ENCODE data around the gene TPRX2. TPM values are rescaled to one million over a fixed set of nuclear protein-coding genes. Genes with fewer than 3 reads are reported as not detected.

TPRX2 gene
- total and polyA plus RNA-seq, 2 of the 13 experiments (the other 11 are each of a cell fraction or from before 2014, with no cell fraction given) = not detected

DNA sequence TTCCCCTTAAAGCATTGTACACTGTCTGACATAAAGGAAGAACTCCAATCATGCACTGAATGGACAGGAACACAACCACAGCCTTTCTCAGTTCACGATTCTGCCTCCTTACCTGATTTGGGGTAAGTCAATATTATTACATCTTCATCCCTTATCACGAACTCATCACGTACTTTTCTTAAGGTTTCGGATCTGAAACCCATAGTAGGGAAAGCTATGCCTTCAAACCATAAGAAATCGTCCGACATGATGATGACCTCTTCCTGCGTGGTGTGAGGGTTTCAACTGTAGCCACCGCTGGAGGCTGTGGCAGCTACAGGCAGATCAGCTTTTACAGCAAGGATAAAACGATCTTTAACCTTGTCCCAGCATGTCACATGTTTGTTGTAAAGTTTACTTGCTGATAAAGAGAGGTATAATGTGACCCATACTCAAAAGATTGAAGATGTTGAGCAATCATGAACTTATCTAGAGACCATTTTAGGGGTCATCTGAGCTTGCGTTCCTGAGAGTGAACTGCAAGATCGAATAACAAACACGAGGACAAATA lies 27.1 kb downstream of the TPRX2 start, which contains the start of gene SULT2A1 (continued):
- TF ChIP-seq, protein P1, sequence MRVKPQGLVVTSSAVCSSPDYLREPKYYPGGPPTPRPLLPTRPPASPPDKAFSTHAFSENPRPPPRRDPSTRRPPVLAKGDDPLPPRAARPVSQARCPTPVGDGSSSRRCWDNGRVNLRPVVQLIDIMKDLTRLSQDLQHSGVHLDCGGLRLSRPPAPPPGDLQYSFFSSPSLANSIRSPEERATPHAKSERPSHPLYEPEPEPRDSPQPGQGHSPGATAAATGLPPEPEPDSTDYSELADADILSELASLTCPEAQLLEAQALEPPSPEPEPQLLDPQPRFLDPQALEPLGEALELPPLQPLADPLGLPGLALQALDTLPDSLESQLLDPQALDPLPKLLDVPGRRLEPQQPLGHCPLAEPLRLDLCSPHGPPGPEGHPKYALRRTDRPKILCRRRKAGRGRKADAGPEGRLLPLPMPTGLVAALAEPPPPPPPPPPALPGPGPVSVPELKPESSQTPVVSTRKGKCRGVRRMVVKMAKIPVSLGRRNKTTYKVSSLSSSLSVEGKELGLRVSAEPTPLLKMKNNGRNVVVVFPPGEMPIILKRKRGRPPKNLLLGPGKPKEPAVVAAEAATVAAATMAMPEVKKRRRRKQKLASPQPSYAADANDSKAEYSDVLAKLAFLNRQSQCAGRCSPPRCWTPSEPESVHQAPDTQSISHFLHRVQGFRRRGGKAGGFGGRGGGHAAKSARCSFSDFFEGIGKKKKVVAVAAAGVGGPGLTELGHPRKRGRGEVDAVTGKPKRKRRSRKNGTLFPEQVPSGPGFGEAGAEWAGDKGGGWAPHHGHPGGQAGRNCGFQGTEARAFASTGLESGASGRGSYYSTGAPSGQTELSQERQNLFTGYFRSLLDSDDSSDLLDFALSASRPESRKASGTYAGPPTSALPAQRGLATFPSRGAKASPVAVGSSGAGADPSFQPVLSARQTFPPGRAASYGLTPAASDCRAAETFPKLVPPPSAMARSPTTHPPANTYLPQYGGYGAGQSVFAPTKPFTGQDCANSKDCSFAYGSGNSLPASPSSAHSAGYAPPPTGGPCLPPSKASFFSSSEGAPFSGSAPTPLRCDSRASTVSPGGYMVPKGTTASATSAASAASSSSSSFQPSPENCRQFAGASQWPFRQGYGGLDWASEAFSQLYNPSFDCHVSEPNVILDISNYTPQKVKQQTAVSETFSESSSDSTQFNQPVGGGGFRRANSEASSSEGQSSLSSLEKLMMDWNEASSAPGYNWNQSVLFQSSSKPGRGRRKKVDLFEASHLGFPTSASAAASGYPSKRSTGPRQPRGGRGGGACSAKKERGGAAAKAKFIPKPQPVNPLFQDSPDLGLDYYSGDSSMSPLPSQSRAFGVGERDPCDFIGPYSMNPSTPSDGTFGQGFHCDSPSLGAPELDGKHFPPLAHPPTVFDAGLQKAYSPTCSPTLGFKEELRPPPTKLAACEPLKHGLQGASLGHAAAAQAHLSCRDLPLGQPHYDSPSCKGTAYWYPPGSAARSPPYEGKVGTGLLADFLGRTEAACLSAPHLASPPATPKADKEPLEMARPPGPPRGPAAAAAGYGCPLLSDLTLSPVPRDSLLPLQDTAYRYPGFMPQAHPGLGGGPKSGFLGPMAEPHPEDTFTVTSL (CRISPR knock-in tag; IDR thresholded peaks at IDR 0.05; ENCODE audit: borderline replicate concordance) = peak; percentile 59; the same call in 1 of the 2 replicates
- peak; percentile 76 for TF ChIP-seq ERF (CRISPR knock-in tag; IDR thresholded peaks at IDR 0.05)
- TF ChIP-seq ZNF614 (CRISPR knock-in tag; IDR thresholded peaks at IDR 0.05; ENCODE audit: borderline replicate concordance) = peak; percentile 66; the same call in 1 of the 2 replicates
- TF ChIP-seq NCOA2 (CRISPR knock-in tag; IDR thresholded peaks at IDR 0.05) = peak; percentile 92
- TF ChIP-seq ZBTB7B (CRISPR knock-in tag; IDR thresholded peaks at IDR 0.05) = peak; percentile 73
- TF ChIP-seq IRF2 (CRISPR knock-in tag; IDR thresholded peaks at IDR 0.05) = peak; percentile 82
- TF ChIP-seq ISL2 (CRISPR knock-in tag; IDR thresholded peaks at IDR 0.05) = peak; percentile 93
- no peak for TF ChIP-seq ZNF256 (CRISPR knock-in tag; conservative IDR thresholded peaks at IDR 0.05)
- TF ChIP-seq BHLHE40 (IDR thresholded peaks at IDR 0.05; ENCODE audit: low read length) = peak; percentile 26; the same call in 1 of the 2 replicates
- TF ChIP-seq, protein P2, sequence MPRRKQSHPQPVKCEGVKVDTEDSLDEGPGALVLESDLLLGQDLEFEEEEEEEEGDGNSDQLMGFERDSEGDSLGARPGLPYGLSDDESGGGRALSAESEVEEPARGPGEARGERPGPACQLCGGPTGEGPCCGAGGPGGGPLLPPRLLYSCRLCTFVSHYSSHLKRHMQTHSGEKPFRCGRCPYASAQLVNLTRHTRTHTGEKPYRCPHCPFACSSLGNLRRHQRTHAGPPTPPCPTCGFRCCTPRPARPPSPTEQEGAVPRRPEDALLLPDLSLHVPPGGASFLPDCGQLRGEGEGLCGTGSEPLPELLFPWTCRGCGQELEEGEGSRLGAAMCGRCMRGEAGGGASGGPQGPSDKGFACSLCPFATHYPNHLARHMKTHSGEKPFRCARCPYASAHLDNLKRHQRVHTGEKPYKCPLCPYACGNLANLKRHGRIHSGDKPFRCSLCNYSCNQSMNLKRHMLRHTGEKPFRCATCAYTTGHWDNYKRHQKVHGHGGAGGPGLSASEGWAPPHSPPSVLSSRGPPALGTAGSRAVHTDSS (CRISPR knock-in tag; conservative IDR thresholded peaks at IDR 0.05) = no peak
- peak; percentile 28; the same call in 1 of the 2 replicates for TF ChIP-seq KMT2A (CRISPR knock-in tag; IDR thresholded peaks at IDR 0.05)
- peak; percentile 98 for TF ChIP-seq CEBPG (CRISPR knock-in tag; IDR thresholded peaks at IDR 0.05)
- 0 out of 2 replicates have a peak, but pooled peaks have one; percentile 51 for TF ChIP-seq ZFP37 (CRISPR knock-in tag; IDR thresholded peaks at IDR 0.05; ENCODE audit: borderline replicate concordance)
- peak; percentile 73 for TF ChIP-seq PITX1 (CRISPR knock-in tag; IDR thresholded peaks at IDR 0.05)
- TF ChIP-seq SIX1 (CRISPR knock-in tag; IDR thresholded peaks at IDR 0.05; ENCODE audit: borderline replicate concordance) = peak; percentile 98
- TF ChIP-seq ZNF121 (CRISPR knock-in tag; IDR thresholded peaks at IDR 0.05) = peak; percentile 92
- no peak; a peak in 1 of 4 replicates for TF ChIP-seq MAFK (conservative IDR thresholded peaks at IDR 0.05 in 1 of 2, IDR thresholded peaks at IDR 0.05 in 1 of 2; ENCODE audit: low read length in 2 of 2)
- TF ChIP-seq, protein P3, sequence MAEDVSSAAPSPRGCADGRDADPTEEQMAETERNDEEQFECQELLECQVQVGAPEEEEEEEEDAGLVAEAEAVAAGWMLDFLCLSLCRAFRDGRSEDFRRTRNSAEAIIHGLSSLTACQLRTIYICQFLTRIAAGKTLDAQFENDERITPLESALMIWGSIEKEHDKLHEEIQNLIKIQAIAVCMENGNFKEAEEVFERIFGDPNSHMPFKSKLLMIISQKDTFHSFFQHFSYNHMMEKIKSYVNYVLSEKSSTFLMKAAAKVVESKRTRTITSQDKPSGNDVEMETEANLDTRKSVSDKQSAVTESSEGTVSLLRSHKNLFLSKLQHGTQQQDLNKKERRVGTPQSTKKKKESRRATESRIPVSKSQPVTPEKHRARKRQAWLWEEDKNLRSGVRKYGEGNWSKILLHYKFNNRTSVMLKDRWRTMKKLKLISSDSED (CRISPR knock-in tag; IDR thresholded peaks at IDR 0.05) = no peak
- TF ChIP-seq, protein P4, sequence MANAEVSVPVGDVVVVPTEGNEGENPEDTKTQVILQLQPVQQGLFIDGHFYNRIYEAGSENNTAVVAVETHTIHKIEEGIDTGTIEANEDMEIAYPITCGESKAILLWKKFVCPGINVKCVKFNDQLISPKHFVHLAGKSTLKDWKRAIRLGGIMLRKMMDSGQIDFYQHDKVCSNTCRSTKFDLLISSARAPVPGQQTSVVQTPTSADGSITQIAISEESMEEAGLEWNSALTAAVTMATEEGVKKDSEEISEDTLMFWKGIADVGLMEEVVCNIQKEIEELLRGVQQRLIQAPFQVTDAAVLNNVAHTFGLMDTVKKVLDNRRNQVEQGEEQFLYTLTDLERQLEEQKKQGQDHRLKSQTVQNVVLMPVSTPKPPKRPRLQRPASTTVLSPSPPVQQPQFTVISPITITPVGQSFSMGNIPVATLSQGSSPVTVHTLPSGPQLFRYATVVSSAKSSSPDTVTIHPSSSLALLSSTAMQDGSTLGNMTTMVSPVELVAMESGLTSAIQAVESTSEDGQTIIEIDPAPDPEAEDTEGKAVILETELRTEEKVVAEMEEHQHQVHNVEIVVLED (CRISPR knock-in tag; IDR thresholded peaks at IDR 0.05; ENCODE audit: borderline replicate concordance) = peak; percentile 47; the same call in 1 of the 2 replicates
- TF ChIP-seq ZNF496 (CRISPR knock-in tag; IDR thresholded peaks at IDR 0.05; ENCODE audit: insufficient replicate concordance) = no peak
